Mammary epithelial cell (primary cell): Measurements from ENCODE around the gene REXO1.

Experiments
- EZH2 ChIP-seq: IDR thresholded peaks from 2 replicates; pipeline ENCODE4 v1.6.1; 2012; ENCODE audit warnings: low read length, inconsistent platforms, borderline replicate concordance
- TF ChIP-seq, protein P1 (sequence below), 2 donors: IDR thresholded peaks in 1 of 2; conservative IDR thresholded peaks in 1 of 2; 2 replicates each; pipeline ENCODE4 v1.5.1; 2011 to 2012; ENCODE audit warnings: inconsistent platforms in 2 of 2, low read length in 2 of 2, mild to moderate bottlenecking in 2 of 2, control low read depth in 1 of 2, low read depth in 1 of 2; ENCODE audit not compliant: insufficient read depth in 1 of 2; ENCODE audit errors: extremely low read depth in 1 of 2

DNA sequence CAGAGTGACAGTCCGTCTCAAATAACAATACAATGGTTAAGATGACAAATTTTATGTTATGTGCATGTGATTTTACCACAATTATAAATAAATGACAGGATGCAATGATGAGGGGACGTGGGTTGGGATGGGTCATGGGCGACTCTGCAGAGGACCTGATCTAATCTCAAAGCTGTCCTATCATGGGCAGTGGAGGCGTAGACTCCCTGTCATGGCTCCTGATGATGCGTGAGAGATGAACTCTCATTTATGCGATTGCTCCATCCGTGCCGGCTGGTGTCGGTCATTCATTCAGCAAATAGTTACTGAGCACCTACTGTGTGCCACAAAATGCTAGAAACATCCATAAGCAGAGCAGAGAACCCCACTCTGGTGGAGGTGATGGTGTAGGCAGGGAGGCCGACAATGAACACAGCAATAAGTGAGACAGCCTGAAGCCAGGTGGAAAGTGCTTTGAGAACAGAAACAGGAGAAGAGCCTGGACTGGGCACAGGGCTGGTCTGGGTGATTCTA lies 1.7 kb upstream of the REXO1 start:
- TF ChIP-seq, protein P1, sequence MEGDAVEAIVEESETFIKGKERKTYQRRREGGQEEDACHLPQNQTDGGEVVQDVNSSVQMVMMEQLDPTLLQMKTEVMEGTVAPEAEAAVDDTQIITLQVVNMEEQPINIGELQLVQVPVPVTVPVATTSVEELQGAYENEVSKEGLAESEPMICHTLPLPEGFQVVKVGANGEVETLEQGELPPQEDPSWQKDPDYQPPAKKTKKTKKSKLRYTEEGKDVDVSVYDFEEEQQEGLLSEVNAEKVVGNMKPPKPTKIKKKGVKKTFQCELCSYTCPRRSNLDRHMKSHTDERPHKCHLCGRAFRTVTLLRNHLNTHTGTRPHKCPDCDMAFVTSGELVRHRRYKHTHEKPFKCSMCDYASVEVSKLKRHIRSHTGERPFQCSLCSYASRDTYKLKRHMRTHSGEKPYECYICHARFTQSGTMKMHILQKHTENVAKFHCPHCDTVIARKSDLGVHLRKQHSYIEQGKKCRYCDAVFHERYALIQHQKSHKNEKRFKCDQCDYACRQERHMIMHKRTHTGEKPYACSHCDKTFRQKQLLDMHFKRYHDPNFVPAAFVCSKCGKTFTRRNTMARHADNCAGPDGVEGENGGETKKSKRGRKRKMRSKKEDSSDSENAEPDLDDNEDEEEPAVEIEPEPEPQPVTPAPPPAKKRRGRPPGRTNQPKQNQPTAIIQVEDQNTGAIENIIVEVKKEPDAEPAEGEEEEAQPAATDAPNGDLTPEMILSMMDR (conservative IDR thresholded peaks at IDR 0.05 in 1 of 2, IDR thresholded peaks at IDR 0.05 in 1 of 2; ENCODE audit: extremely low read depth in 1 of 2, insufficient read depth in 1 of 2, low read depth in 1 of 2, low read length in 2 of 2), result no peak
- no peak for TF ChIP-seq EZH2
